Keratinocyte (primary cell): ENCODE measurements around the gene DEDD2. TPM values are rescaled to one million over a fixed set of nuclear protein-coding genes. Genes with fewer than 3 reads are reported as not detected.

ENCODE experiments used
- DNase-seq: peaks from one replicate; pipeline ENCODE4 v3.0.0-alpha.2; 2011; ENCODE audit warnings: low read depth, missing footprints, low spot score
- FAIRE-seq: peaks from 2 replicates; lab custom pipeline; 2011; peaks lifted over from hg19 to GRCh38; lab: Jason Lieb, UNC
- H2AFZ ChIP-seq: 2 replicates; pipeline ENCODE4 v1.6.0; 2012; ENCODE audit warnings: low read length, control low read depth, inconsistent platforms; ENCODE audit not compliant: control insufficient read depth
- H3K27ac ChIP-seq: 2 replicates; pipeline ENCODE4 v1.5.1; 2011; ENCODE audit warnings: low read length; ENCODE audit not compliant: control insufficient read depth, insufficient read depth
- H3K27me3 ChIP-seq: 3 replicates; pipeline ENCODE4 v1.6.0; 2011; ENCODE audit warnings: low read length; ENCODE audit not compliant: control insufficient read depth, insufficient read depth; ENCODE audit errors: extremely low read depth
- H3K36me3 ChIP-seq, 2 experiments: 2 replicates in 1 of 2; 3 replicates in 1 of 2; pipeline ENCODE4 v1.5.1; 2011; ENCODE audit warnings: low read length in 2 of 2, mild to moderate bottlenecking in 1 of 2; ENCODE audit not compliant: control insufficient read depth in 2 of 2, insufficient read depth in 2 of 2; ENCODE audit errors: extremely low read depth in 1 of 2
- H3K4me1 ChIP-seq: 3 replicates; pipeline ENCODE4 v1.5.1; 2011; ENCODE audit warnings: low read length; ENCODE audit not compliant: control insufficient read depth, insufficient read depth; ENCODE audit errors: extremely low read depth
- H3K4me2 ChIP-seq: 3 replicates; pipeline ENCODE4 v1.6.0; 2011; ENCODE audit warnings: low read depth, low read length; ENCODE audit not compliant: control insufficient read depth, insufficient read depth; ENCODE audit errors: extremely low read depth
- H3K4me3 ChIP-seq, 3 experiments: fragments of 200-600 bp in 1 of 3; sonication (generic) in 1 of 3; 2 replicates in 2 of 3; 3 replicates in 1 of 3; pipeline ENCODE4 v1.5.1; 2011 to 2016; ENCODE audit warnings: low read length in 3 of 3, mild to moderate bottlenecking in 3 of 3, control low read depth in 2 of 3, inconsistent platforms in 1 of 3, low read depth in 1 of 3, mixed read lengths in 1 of 3, mixed run types in 1 of 3, moderate library complexity in 1 of 3; ENCODE audit not compliant: control insufficient read depth in 2 of 3, insufficient read depth in 2 of 3; ENCODE audit errors: extremely low read depth in 1 of 3
- H3K79me2 ChIP-seq: 2 replicates; pipeline ENCODE4 v1.6.0; 2012; ENCODE audit warnings: low read length; ENCODE audit not compliant: control insufficient read depth, insufficient read depth
- H3K9ac ChIP-seq: 3 replicates; pipeline ENCODE4 v1.6.0; 2011; ENCODE audit warnings: low read length; ENCODE audit not compliant: control insufficient read depth, insufficient read depth; ENCODE audit errors: extremely low read depth
- H3K9me1 ChIP-seq: 3 replicates; pipeline ENCODE4 v1.6.0; 2011; ENCODE audit warnings: low read length; ENCODE audit not compliant: control insufficient read depth, insufficient read depth; ENCODE audit errors: extremely low read depth
- H3K9me3 ChIP-seq: 2 replicates; pipeline ENCODE4 v1.5.1; 2012; ENCODE audit warnings: low read depth, low read length; ENCODE audit not compliant: control insufficient read depth
- H4K20me1 ChIP-seq: 3 replicates; pipeline ENCODE4 v1.6.0; 2011; ENCODE audit warnings: low read length; ENCODE audit not compliant: control insufficient read depth, insufficient read depth; ENCODE audit errors: extremely low read depth
- EZH2 ChIP-seq: IDR thresholded peaks from one replicate; pipeline ENCODE4 v1.6.1; 2012; ENCODE audit warnings: inconsistent platforms, mild to moderate bottlenecking, low read length, moderate library complexity
- dilution Hi-C: fragments of 300-500 bp; cut with MboI; formaldehyde crosslinking; loops from one replicate; pipeline ENCODE4 v1.7.0; 2020; ENCODE audit warnings: low sequenced_read_pairs; ENCODE audit not compliant: extremely low pct_ligation_motif_present
- polyA plus RNA-seq, 5 experiments: library from polyadenylated mRNA; depleted of rRNA in 3 of 5; stranded (reverse) in 3 of 5; stranded (forward) in 1 of 5; unstranded in 1 of 5; fragments of >200 nt; gene quantifications; 1 replicate in 1 of 5; 2 replicates in 3 of 5; 3 replicates in 1 of 5; pipeline versions ENCODE4 v1.2.1 to v1.2.3, GENCODE V29; 2011 to 2012; ENCODE audit warnings: missing spikeins in 2 of 5, low read depth in 1 of 5, low replicate concordance in 1 of 5
- TF ChIP-seq, protein P1 (sequence below), 3 experiments: IDR thresholded peaks in 1 of 3; conservative IDR thresholded peaks in 1 of 3; optimal IDR thresholded peaks in 1 of 3; 2 replicates in 2 of 3; 3 replicates in 1 of 3; pipeline versions ENCODE3 to v1.5.1; 2011; ENCODE audit warnings: low read length in 3 of 3, mild to moderate bottlenecking in 3 of 3, moderate library complexity in 2 of 3, control low read depth in 1 of 3, inconsistent platforms in 1 of 3; ENCODE audit not compliant: insufficient read depth in 2 of 3; ENCODE audit errors: extremely low read depth in 1 of 3

Gene DEDD2
- polyA plus RNA-seq, 1 donor (not counting 4 experiments of a cell fraction or from before 2014, with no cell fraction given): 20.8 TPM

DNA sequence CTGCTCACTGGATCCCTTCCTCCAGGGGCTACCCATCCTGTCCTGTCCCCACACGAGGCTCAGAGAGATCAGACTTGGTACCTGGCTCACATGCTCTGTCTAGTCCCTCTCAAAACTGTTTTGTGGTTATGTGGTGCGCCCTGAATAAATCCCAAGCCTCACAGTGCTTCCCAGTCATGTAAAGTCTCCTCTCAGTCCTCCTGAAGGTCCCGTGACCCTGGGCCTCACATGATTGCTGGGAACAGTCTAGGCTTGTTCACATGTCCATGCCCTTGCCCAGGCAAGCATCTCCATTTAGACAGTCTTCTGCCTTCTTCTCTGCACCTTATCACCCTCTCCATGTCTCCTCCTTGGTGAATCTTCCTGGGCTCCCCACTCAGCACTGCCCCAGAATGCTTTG lies 49.3 kb downstream of the DEDD2 start:
- Histone ChIP-seq H3K36me3 (no peaks in the 10 kb centered on the region), H2AFZ (no peak overlapping the region), H3K4me2 (no peak overlapping the region), H3K4me1 (no peaks in the 10 kb centered on the region), H3K9ac (no peak overlapping the region), H3K27me3 (peaks cover 3% of the 10 kb centered on the region), H3K4me3 (no peak overlapping the region), H3K9me1 (no peaks in the 10 kb centered on the region), H4K20me1 (no peaks in the 10 kb centered on the region), H3K27ac (no peak overlapping the region), H3K9me3 (no peaks in the 10 kb centered on the region), H3K79me2 (no peaks in the 10 kb centered on the region)
- TF ChIP-seq, protein P1, sequence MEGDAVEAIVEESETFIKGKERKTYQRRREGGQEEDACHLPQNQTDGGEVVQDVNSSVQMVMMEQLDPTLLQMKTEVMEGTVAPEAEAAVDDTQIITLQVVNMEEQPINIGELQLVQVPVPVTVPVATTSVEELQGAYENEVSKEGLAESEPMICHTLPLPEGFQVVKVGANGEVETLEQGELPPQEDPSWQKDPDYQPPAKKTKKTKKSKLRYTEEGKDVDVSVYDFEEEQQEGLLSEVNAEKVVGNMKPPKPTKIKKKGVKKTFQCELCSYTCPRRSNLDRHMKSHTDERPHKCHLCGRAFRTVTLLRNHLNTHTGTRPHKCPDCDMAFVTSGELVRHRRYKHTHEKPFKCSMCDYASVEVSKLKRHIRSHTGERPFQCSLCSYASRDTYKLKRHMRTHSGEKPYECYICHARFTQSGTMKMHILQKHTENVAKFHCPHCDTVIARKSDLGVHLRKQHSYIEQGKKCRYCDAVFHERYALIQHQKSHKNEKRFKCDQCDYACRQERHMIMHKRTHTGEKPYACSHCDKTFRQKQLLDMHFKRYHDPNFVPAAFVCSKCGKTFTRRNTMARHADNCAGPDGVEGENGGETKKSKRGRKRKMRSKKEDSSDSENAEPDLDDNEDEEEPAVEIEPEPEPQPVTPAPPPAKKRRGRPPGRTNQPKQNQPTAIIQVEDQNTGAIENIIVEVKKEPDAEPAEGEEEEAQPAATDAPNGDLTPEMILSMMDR (optimal IDR thresholded peaks at IDR 0.05 in 1 of 3, IDR thresholded peaks at IDR 0.05 in 1 of 3, conservative IDR thresholded peaks at IDR 0.05 in 1 of 3; ENCODE audit: extremely low read depth in 1 of 3, insufficient read depth in 2 of 3, low read length in 3 of 3): no peak
- TF ChIP-seq EZH2: no peak
- DNase-seq (no peak), FAIRE-seq (no peak)
- dilution Hi-C loops: no loop called here

DNA sequence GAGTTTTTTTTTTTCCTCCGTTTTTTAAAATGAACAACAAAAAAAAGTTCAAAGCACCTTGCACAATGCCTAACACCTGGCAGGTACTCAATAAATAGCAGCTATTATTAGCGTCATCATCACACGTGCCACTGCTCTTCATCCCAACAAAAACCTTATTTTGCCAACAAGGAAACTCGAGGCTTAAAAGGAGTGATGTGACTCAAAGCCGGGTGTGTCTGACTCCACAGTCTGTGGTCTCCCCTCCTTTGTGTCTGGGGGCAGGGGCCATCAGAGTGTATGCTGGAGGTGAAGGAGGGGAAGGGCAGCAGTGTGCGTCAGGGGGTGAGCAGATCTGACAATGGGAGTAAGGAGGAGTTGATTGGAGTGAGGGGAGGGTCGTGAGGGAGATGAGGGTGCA lies 51.2 kb downstream of the DEDD2 start:
- no peak overlapping the region for H3K27ac ChIP-seq
- no peaks in the 10 kb centered on the region for H3K9me3 ChIP-seq
- no peak overlapping the region for H3K4me3 ChIP-seq
- H3K79me2 ChIP-seq: no peaks in the 10 kb centered on the region
- no peaks in the 10 kb centered on the region for H3K36me3 ChIP-seq
- H3K9me1 ChIP-seq: no peaks in the 10 kb centered on the region
- FAIRE-seq: no peak
- DNase-seq: no peak
- dilution Hi-C loops: no loop called here
- H3K9ac ChIP-seq: no peak overlapping the region
- H3K27me3 ChIP-seq: peaks cover 15% of the 10 kb centered on the region
- H3K4me1 ChIP-seq: no peaks in the 10 kb centered on the region
- no peak overlapping the region for H3K4me2 ChIP-seq
- no peak overlapping the region for H2AFZ ChIP-seq
- no peaks in the 10 kb centered on the region for H4K20me1 ChIP-seq
- TF ChIP-seq, protein P1 (optimal IDR thresholded peaks at IDR 0.05 in 1 of 3, IDR thresholded peaks at IDR 0.05 in 1 of 3, conservative IDR thresholded peaks at IDR 0.05 in 1 of 3; ENCODE audit: extremely low read depth in 1 of 3, insufficient read depth in 2 of 3, low read length in 3 of 3): no peak
- no peak for TF ChIP-seq EZH2
